ENCODE measurements around the gene LRRN3.

The LRRN3 gene

GRCh38 chr7:111076205-111076604 is 14.7 kb upstream of the LRRN3 start:
- DNase-seq (ENCODE audit: low spot score): no peak
- TF ChIP-seq CTCF (IDR thresholded peaks at IDR 0.05; ENCODE audit: extremely low read depth, missing control alignments): no peak

- no peak for DNase-seq (ENCODE audit: low spot score)
- TF ChIP-seq CTCF (IDR thresholded peaks at IDR 0.05; ENCODE audit: extremely low read depth, missing control alignments): no peak
These were observed 13.9 kb upstream of the LRRN3 start for GRCh38 chr7:111077001-111077400.

DNA sequence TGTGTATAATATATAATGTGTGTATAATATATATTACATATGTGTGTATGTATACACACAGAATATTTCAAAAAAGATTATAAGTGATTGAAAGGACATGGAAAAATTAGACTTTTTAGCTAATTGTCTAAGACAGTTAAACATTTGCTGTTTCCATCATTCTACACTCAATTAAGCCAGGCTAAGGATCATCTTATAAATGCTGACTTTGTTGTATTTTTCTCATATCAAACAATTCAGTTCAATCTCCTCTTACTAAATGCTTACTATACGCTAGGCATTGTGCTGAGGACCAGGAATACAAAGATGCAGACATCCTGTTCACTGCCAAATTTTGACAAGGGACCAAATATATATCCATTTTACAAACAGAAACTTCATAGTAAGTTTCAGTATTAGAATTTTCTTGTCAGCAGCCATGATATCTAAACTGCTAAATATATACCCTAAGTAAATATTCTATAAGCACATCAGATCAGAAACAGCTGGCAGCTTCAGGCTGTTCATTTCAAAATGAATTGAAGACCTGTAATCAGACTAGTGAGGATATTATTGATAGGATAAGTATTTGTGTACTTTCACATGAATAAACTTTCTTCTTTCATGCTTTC is 10.3 kb upstream of the LRRN3 start:
- DNase-seq (ENCODE audit: low spot score): no peak
- no peak for TF ChIP-seq CTCF (IDR thresholded peaks at IDR 0.05; ENCODE audit: extremely low read depth, missing control alignments)

GRCh38 chr7:111081546-111082267 is 9.2 kb upstream of the LRRN3 start:
- DNase-seq (ENCODE audit: low spot score): no peak
- TF ChIP-seq CTCF (IDR thresholded peaks at IDR 0.05; ENCODE audit: extremely low read depth, missing control alignments): no peak

- TF ChIP-seq CTCF (IDR thresholded peaks at IDR 0.05; ENCODE audit: extremely low read depth, missing control alignments): no peak
- DNase-seq (ENCODE audit: low spot score): no peak
These were observed 8.6 kb upstream of the LRRN3 start for GRCh38 chr7:111082351-111082750.

DNA sequence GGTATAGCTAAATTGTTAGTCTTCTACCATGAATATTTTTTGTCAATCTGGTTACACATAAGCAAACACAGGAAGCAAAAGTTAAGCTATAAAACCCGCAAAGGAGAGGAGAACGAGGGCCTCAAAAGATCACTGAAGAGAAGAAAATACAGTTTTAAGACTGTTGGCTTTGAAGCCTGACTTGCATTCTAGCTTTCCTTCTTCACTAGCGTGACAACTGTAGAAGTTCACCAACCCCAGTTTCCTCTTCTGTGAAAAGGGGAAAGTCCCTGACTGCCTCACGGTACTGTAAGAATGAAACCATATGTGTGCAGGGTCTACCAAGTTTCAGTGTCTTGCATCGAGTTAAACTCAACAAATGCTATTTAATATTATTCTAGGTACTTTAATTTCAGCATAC is 7.5 kb upstream of the LRRN3 start:
- peak; percentile 64 for DNase-seq (ENCODE audit: low spot score)
- no peak for TF ChIP-seq CTCF (IDR thresholded peaks at IDR 0.05; ENCODE audit: extremely low read depth, missing control alignments)

- TF ChIP-seq CTCF (IDR thresholded peaks at IDR 0.05; ENCODE audit: extremely low read depth, missing control alignments): no peak
- DNase-seq (ENCODE audit: low spot score): no peak
These were observed 5.6 kb upstream of the LRRN3 start for GRCh38 chr7:111085356-111085755.
